GM12891 (cell line): ENCODE data around the gene CRTC1.
"Not testable (repeated sequence)": the region's sequence is repeated elsewhere in the genome, so short reads cannot be mapped to it uniquely, and the experiment has no call there.

Source experiments
- DNase-seq: peaks from one replicate; pipeline ENCODE4 v3.0.0; 2011; ENCODE audit warnings: low spot score; ENCODE audit not compliant: insufficient read length
- FAIRE-seq: peaks from 2 replicates; lab custom pipeline; 2011; peaks lifted over from hg19 to GRCh38; lab: Jason Lieb, UNC
- PAX5 ChIP-seq: IDR thresholded peaks from 2 replicates; pipeline ENCODE4 v1.6.1; 2011; ENCODE audit warnings: low read length, moderate library complexity, mild to moderate bottlenecking; ENCODE audit not compliant: insufficient read depth, severe bottlenecking
- POLR2A ChIP-seq: IDR thresholded peaks from 2 replicates; pipeline ENCODE4 v1.6.1; 2011; ENCODE audit warnings: low read depth, low read length, control low read depth
- POLR2AphosphoS5 ChIP-seq: IDR thresholded peaks from 2 replicates; pipeline ENCODE4 v1.6.1; 2011; ENCODE audit warnings: low read depth, low read length, control low read depth
- POU2F2 ChIP-seq: IDR thresholded peaks from 2 replicates; pipeline ENCODE4 v1.6.1; 2011; ENCODE audit warnings: low read depth, mild to moderate bottlenecking, control low read depth, low read length, moderate library complexity
- SPI1 ChIP-seq: IDR thresholded peaks from 2 replicates; pipeline ENCODE4 v1.6.1; 2011; ENCODE audit warnings: low read depth, low read length, control low read depth
- TAF1 ChIP-seq: IDR thresholded peaks from 2 replicates; pipeline ENCODE4 v1.6.1; 2011; ENCODE audit warnings: low read depth, low read length, control low read depth

CRTC1 gene

GRCh38 chr19:18676692-18677091 is 6.8 kb upstream of the CRTC1 start:
- no peak for FAIRE-seq
- no peak for TF ChIP-seq TAF1
- no peak for DNase-seq

DNA sequence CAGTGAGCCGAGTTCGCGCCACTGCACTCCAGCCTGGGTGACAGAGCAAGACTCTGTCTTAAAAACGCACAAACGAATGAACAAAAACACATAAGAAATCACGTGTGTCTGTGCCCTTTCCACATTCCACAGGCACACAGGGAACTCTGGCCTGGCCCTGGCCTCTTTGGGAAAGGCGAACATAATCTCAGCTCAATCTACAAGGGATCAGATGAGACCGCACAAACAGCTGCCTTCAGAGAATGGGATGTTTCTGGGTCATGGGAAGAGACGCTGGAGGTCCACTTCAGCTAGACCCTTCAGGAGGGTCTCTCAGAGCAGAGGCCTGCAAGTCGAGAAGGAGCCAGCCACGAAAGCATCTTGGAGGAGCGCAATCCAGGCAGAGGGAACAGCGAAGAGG is 6.3 kb upstream of the CRTC1 start:
- no peak for DNase-seq
- no peak for FAIRE-seq
- TF ChIP-seq POLR2A, result no peak

- not testable (repeated sequence) for DNase-seq, FAIRE-seq
Observed at GRCh38 chr19:18680148-18680547, 3.3 kb upstream of the CRTC1 start.

- TF ChIP-seq PAX5, result no peak
- no peak for TF ChIP-seq TAF1
- no peak for TF ChIP-seq POU2F2
- no peak for TF ChIP-seq POLR2AphosphoS5
- TF ChIP-seq POLR2A, result no peak
- no peak for TF ChIP-seq SPI1
- DNase-seq, result no peak
- FAIRE-seq, result no peak
Observed at GRCh38 chr19:18682807-18683108, 722 bp upstream of the CRTC1 start.

DNA sequence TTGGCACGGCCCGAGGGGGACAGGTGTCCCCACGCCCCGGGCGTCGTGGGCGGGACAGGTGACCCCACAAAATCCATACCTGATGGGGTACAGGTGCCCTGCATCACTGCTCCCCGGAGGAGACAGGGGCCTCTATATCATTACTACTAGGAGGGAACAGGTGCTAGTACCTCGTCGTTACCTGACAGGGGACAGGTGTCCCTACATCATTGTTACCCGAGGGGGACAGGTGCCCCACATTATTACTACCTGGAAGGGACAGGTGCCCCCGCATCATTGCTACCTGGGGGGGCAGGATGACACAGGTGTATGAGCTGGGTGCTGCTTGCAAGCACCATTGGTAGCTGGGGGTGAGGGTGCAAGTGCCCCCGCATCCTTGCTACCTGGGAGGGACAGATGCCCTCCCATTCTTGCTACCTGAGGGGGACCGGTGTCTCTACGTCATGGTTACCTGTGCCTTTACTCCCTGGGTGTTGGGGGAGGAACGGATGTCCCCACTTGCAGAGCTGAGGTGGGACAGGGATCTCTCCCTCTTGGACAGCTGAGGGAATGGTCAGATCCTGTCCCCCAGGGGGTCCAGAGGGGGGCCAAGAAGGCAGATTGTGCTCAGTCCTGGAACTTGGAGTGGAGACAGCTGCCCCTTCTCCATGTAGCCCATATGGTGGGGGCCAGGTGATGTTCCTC is 620 bp downstream of the CRTC1 start:
- FAIRE-seq, result peak; percentile 72
- DNase-seq, result no peak
- no peak for TF ChIP-seq POLR2AphosphoS5
- no peak for TF ChIP-seq PAX5
- TF ChIP-seq TAF1, result no peak
- TF ChIP-seq SPI1, result no peak
- TF ChIP-seq POU2F2, result no peak
- no peak for TF ChIP-seq POLR2A

- no peak for TF ChIP-seq POLR2A
- no peak for TF ChIP-seq SPI1
- TF ChIP-seq POLR2AphosphoS5, result no peak
- no peak for TF ChIP-seq PAX5
- no peak for TF ChIP-seq POU2F2
- TF ChIP-seq TAF1, result no peak
- FAIRE-seq (no peak), DNase-seq (no peak)
Observed at GRCh38 chr19:18684642-18684993, 1.1 kb downstream of the CRTC1 start.

DNA sequence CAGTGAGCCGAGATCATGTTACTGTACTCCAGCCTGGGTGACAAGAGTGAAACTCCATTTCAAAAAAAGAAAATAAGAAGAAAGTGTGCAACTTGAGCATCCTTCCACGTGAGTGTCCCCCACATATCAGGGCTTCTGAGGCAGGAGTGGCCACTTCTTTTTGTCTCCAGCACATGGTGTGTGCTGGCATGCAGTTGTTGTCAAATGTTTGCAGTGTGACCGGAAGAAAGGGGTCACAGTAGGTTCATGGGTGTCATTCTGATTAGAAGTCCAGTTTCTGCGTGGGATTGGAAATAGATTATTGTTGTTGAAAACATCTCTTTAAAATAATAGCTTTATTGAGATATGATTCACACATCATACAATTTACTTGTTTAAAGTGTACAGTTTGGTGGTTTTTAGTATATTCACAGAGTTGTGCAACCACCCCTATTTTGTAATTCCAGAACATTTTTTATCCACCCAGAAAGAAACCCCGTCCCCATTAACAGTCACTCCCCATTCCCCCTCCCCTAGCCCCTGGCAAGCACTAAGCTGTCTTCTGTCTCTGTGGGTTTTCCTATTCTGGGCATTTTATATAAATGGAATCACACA is 2.2 kb downstream of the CRTC1 start:
- no peak for FAIRE-seq
- TF ChIP-seq PAX5 (no peak), POU2F2 (no peak), POLR2AphosphoS5 (no peak), POLR2A (no peak)
- no peak for DNase-seq

GRCh38 chr19:18687740-18688465 is 4.4 kb downstream of the CRTC1 start:
- FAIRE-seq (no peak), DNase-seq (no peak)
- TF ChIP-seq POU2F2, result no peak

DNA sequence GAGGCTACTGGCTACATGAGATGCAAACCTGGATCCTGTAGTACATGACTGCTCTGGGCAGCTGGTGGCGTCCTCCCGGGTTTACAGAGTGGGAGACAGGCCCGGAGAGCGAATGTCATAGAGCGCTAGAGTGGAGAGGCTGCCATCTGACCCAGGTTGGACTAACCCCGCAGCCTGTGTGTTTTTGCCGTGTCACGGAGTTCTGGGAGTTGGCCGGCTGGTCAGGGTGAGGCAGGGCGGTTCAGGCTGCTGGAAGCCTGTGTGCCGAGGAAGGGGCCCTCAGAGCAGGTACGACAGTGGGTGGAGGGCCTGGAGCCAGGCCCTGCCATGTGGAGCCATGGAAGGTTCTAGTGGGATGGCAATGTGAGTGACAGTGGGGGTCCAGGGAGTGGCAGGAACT is 12.5 kb downstream of the CRTC1 start:
- FAIRE-seq (no peak), DNase-seq (no peak)
- TF ChIP-seq POLR2A (no peak), POLR2AphosphoS5 (no peak), POU2F2 (no peak), TAF1 (no peak), SPI1 (no peak), PAX5 (no peak)

- no peak for DNase-seq
- TF ChIP-seq SPI1 (no peak), TAF1 (no peak), POLR2AphosphoS5 (no peak), POU2F2 (no peak), POLR2A (no peak), PAX5 (no peak)
Observed at GRCh38 chr19:18697680-18698079, 14.2 kb downstream of the CRTC1 start.

More at GRCh38 chr19:18697680-18698079, 14.2 kb downstream of the CRTC1 start:
- FAIRE-seq, result no peak
